Measurements from ENCODE around the gene MTREX. TPM values are rescaled to one million over a fixed set of nuclear protein-coding genes. Genes with fewer than 3 reads are reported as not detected.

The MTREX gene
- total RNA-seq, 1 donor: 73.8 TPM

DNA sequence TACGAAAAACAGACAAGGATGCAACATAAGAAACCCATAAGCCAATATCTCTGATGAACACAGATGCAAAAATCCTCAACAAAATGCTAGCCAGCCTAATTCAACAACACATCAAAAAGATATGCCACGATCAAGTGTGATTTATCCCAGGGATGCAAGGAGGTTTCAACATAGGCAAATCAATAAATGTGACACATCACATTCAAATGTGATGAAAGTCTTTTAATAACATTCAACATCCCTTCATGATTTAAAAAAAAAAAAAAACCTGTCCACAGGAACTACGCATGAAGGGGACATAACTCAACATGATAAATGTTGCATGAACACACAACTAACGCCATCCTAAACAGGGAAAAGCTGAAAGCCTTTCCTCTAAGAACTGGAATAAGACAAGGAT is 124.8 kb downstream of the MTREX start:
- Histone ChIP-seq H3K27ac (ENCODE audit: low read depth, low read length) (no peak overlapping the region), H4K20me1 (ENCODE audit: insufficient read depth, low read length) (peaks cover 7% of the 10 kb centered on the region), H3K27me3 (ENCODE audit: insufficient read depth, low read length) (no peaks in the 10 kb centered on the region), H3K9me3 (ENCODE audit: low read depth, low read length) (no peaks in the 10 kb centered on the region), H3K36me3 (ENCODE audit: insufficient read depth, low read length) (peaks cover 2% of the 10 kb centered on the region), H2AFZ (ENCODE audit: low read length) (no peak overlapping the region), H3K4me3 (ENCODE audit: insufficient read depth, low read length) (no peak overlapping the region), H3K79me2 (ENCODE audit: insufficient read depth, low read length) (peaks cover 10% of the 10 kb centered on the region), H3K4me2 (ENCODE audit: insufficient read depth, low read length) (no peak overlapping the region), H3K4me1 (ENCODE audit: insufficient read depth, low read length) (peaks cover 7% of the 10 kb centered on the region)
- DNase-seq (ENCODE audit: insufficient read length, low spot score, missing footprints): no peak
- TF ChIP-seq, protein P1, sequence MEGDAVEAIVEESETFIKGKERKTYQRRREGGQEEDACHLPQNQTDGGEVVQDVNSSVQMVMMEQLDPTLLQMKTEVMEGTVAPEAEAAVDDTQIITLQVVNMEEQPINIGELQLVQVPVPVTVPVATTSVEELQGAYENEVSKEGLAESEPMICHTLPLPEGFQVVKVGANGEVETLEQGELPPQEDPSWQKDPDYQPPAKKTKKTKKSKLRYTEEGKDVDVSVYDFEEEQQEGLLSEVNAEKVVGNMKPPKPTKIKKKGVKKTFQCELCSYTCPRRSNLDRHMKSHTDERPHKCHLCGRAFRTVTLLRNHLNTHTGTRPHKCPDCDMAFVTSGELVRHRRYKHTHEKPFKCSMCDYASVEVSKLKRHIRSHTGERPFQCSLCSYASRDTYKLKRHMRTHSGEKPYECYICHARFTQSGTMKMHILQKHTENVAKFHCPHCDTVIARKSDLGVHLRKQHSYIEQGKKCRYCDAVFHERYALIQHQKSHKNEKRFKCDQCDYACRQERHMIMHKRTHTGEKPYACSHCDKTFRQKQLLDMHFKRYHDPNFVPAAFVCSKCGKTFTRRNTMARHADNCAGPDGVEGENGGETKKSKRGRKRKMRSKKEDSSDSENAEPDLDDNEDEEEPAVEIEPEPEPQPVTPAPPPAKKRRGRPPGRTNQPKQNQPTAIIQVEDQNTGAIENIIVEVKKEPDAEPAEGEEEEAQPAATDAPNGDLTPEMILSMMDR (IDR thresholded peaks at IDR 0.05; ENCODE audit: extremely low read depth, low read depth, low read length): no peak

DNA sequence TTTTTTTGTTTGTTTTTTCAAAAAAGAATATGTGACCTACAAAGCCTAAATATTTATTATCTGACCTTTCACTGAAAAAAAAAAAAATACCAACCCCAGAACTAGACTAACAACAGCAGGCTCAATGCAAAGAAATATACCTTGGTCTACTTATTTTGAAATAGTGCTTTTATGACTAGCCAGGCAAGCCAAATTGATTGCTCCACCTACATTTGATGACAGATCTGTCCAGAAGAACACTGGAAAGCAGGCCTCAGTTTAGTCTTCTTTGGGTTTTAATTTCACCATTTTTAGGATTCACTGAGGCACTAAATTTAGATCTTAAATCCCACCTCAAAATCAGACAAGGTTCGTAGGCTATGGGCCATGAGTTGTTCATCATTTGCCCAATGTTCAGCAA is 129.7 kb downstream of the MTREX start:
- Histone ChIP-seq H3K9me3 (ENCODE audit: low read depth, low read length) (no peaks in the 10 kb centered on the region), H3K36me3 (ENCODE audit: insufficient read depth, low read length) (no peaks in the 10 kb centered on the region), H3K4me1 (ENCODE audit: insufficient read depth, low read length) (peaks cover 32% of the 10 kb centered on the region), H3K27ac (ENCODE audit: low read depth, low read length) (peak overlapping the region; percentile 70), H3K79me2 (ENCODE audit: insufficient read depth, low read length) (no peaks in the 10 kb centered on the region), H4K20me1 (ENCODE audit: insufficient read depth, low read length) (no peaks in the 10 kb centered on the region), H3K4me3 (ENCODE audit: insufficient read depth, low read length) (peak overlapping the region; percentile 14), H2AFZ (ENCODE audit: low read length) (no peak overlapping the region), H3K27me3 (ENCODE audit: insufficient read depth, low read length) (no peaks in the 10 kb centered on the region), H3K4me2 (ENCODE audit: insufficient read depth, low read length) (peak overlapping the region; percentile 66)
- DNase-seq (ENCODE audit: insufficient read length, low spot score, missing footprints): no peak
- TF ChIP-seq, protein P1 (IDR thresholded peaks at IDR 0.05; ENCODE audit: extremely low read depth, low read depth, low read length): no peak

DNA sequence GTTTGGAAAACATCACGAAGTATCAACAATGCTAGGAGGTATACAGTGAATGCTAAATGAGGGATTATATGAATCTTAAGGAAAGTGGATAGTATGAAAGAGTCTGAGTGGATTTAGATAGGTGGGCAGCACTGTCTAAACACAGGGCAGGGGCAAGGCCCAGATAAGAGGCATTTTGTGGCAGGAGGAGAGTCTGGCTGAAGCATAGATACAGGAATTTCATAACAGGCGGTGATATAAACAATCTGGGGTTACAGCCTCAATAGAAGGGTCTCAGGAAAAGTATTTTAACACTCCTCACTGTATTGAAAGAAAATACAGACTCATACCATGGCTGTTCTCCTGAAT is 130.0 kb downstream of the MTREX start:
- Histone ChIP-seq H3K27me3 (ENCODE audit: insufficient read depth, low read length) (no peaks in the 10 kb centered on the region), H3K36me3 (ENCODE audit: insufficient read depth, low read length) (no peaks in the 10 kb centered on the region), H3K79me2 (ENCODE audit: insufficient read depth, low read length) (no peaks in the 10 kb centered on the region), H3K9me3 (ENCODE audit: low read depth, low read length) (no peaks in the 10 kb centered on the region), H3K27ac (ENCODE audit: low read depth, low read length) (peak overlapping the region; percentile 70), H3K4me2 (ENCODE audit: insufficient read depth, low read length) (peak overlapping the region; percentile 66), H3K4me1 (ENCODE audit: insufficient read depth, low read length) (peaks cover 32% of the 10 kb centered on the region), H2AFZ (ENCODE audit: low read length) (no peak overlapping the region), H4K20me1 (ENCODE audit: insufficient read depth, low read length) (no peaks in the 10 kb centered on the region), H3K4me3 (ENCODE audit: insufficient read depth, low read length) (peak overlapping the region; percentile 14)
- DNase-seq (ENCODE audit: insufficient read length, low spot score, missing footprints): peak; percentile 55
- TF ChIP-seq, protein P1 (IDR thresholded peaks at IDR 0.05; ENCODE audit: extremely low read depth, low read depth, low read length): no peak

DNA sequence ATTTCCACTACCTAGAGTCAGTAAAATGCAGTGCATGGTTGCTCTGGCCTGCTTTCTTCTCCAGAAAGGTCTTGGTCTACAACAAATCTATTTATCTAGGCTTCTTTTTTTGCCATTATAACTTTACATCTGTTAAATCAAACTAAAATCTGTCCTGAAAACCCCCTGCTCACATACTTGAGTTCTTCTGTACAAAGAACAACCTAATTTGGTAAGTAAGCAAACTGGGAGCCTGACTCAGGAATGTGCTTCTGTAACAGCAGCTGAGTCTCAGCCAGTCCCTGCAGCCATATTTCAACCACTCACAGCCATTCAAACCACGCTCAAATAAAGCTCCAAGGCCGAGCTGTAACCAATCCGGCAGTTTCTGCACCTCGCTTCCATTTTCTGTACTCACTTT is 131.2 kb downstream of the MTREX start:
- Histone ChIP-seq H3K4me1 (ENCODE audit: insufficient read depth, low read length) (peaks cover 32% of the 10 kb centered on the region), H3K4me3 (ENCODE audit: insufficient read depth, low read length) (no peak overlapping the region), H3K36me3 (ENCODE audit: insufficient read depth, low read length) (no peaks in the 10 kb centered on the region), H3K27ac (ENCODE audit: low read depth, low read length) (peak overlapping the region; percentile 70), H3K9me3 (ENCODE audit: low read depth, low read length) (no peaks in the 10 kb centered on the region), H3K79me2 (ENCODE audit: insufficient read depth, low read length) (no peaks in the 10 kb centered on the region), H3K4me2 (ENCODE audit: insufficient read depth, low read length) (no peak overlapping the region), H2AFZ (ENCODE audit: low read length) (no peak overlapping the region), H4K20me1 (ENCODE audit: insufficient read depth, low read length) (no peaks in the 10 kb centered on the region), H3K27me3 (ENCODE audit: insufficient read depth, low read length) (no peaks in the 10 kb centered on the region)
- peak; percentile 23 for DNase-seq (ENCODE audit: insufficient read length, low spot score, missing footprints)
- TF ChIP-seq, protein P1 (IDR thresholded peaks at IDR 0.05; ENCODE audit: extremely low read depth, low read depth, low read length): no peak

Data from osteoblast (primary cell).